ENCODE data around the gene LTC4S. TPM values are rescaled to one million over a fixed set of nuclear protein-coding genes. Genes with fewer than 3 reads are reported as not detected.

The LTC4S gene
- total RNA-seq, 1 donor from 2014 or later, result 0.85 TPM

GRCh38 chr5:179795863-179796833, 2.4 kb downstream of the LTC4S start:
- DNase-seq, result peak; percentile 89

GRCh38 chr5:179796877-179797608, 3.3 kb downstream of the LTC4S start:
- DNase-seq, result no peak

- no peak for DNase-seq
Observed at GRCh38 chr5:179797741-179798140, 4.0 kb downstream of the LTC4S start.

- no peak for DNase-seq
Observed at GRCh38 chr5:179798144-179798770, 4.5 kb downstream of the LTC4S start.

GRCh38 chr5:179798771-179799643, 5.2 kb downstream of the LTC4S start:
- DNase-seq, result no peak

- no peak for DNase-seq
Observed at GRCh38 chr5:179799644-179799973, 5.8 kb downstream of the LTC4S start.

GRCh38 chr5:179800071-179800695, 6.4 kb downstream of the LTC4S start:
- no peak for DNase-seq

GRCh38 chr5:179800696-179801201, 7.0 kb downstream of the LTC4S start:
- no peak for DNase-seq

GRCh38 chr5:179801304-179802206, 7.8 kb downstream of the LTC4S start:
- peak; percentile 79 for DNase-seq

GRCh38 chr5:179802207-179802883, 8.6 kb downstream of the LTC4S start:
- DNase-seq, result no peak

GRCh38 chr5:179802950-179803562, 9.3 kb downstream of the LTC4S start:
- DNase-seq, result no peak

GRCh38 chr5:179803651-179804554, 10.1 kb downstream of the LTC4S start:
- peak; percentile 24 for DNase-seq

- no peak for DNase-seq
Observed at GRCh38 chr5:179804555-179804947, 10.8 kb downstream of the LTC4S start.

- no peak for DNase-seq
Observed at GRCh38 chr5:179805070-179805528, 11.3 kb downstream of the LTC4S start.

GRCh38 chr5:179805529-179806249, 11.9 kb downstream of the LTC4S start:
- peak; percentile 53 for DNase-seq

- peak; percentile 83 for DNase-seq
Observed at GRCh38 chr5:179806250-179807048, 12.7 kb downstream of the LTC4S start, which contains the start of gene MGAT4B. TSS of gene MGAT4B (minus strand) at chr5:179806866. CDS start at chr5:179806583, 283 bp downstream.
